Mesendoderm (in vitro differentiated cells): ENCODE measurements around the gene GFAP.

Experiments
- DNase-seq: peaks from one replicate; pipeline ENCODE4 v3.0.0; 2013
- H2AK5ac ChIP-seq: 2 replicates; pipeline ENCODE4 v1.6.1; 2013; ENCODE audit warnings: low read length, inconsistent platforms
- H2BK120ac ChIP-seq: 2 replicates; pipeline ENCODE4 v1.6.1; 2013; ENCODE audit warnings: low read depth, mild to moderate bottlenecking, low read length, moderate library complexity, mixed read lengths
- H2BK15ac ChIP-seq: replicated peaks from 2 replicates; pipeline ENCODE4 v1.6.1; 2013; ENCODE audit warnings: low read depth, mild to moderate bottlenecking, moderate library complexity
- H2BK5ac ChIP-seq: 2 replicates; pipeline ENCODE4 v1.6.1; 2013; ENCODE audit warnings: low read length, inconsistent platforms
- H3K18ac ChIP-seq: 2 replicates; pipeline ENCODE4 v1.6.1; 2013; ENCODE audit warnings: mild to moderate bottlenecking, low read length, mixed read lengths
- H3K23ac ChIP-seq: one replicate; pipeline ENCODE4 v1.6.1; 2013; ENCODE audit warnings: low read length
- H3K27ac ChIP-seq: 2 replicates; pipeline ENCODE4 v1.5.1; 2013; ENCODE audit warnings: low read depth, mild to moderate bottlenecking, inconsistent platforms, low read length, moderate library complexity
- H3K27me3 ChIP-seq: 2 replicates; pipeline ENCODE4 v1.6.1; 2013; ENCODE audit warnings: low read length, control low read depth, mild to moderate bottlenecking, inconsistent platforms; ENCODE audit not compliant: insufficient read depth, poor library complexity
- H3K36me3 ChIP-seq: 2 replicates; pipeline ENCODE4 v1.6.1; 2013; ENCODE audit warnings: low read length, inconsistent platforms; ENCODE audit not compliant: control insufficient read depth, insufficient read depth
- H3K4ac ChIP-seq: one replicate; pipeline ENCODE4 v1.6.1; 2013; ENCODE audit warnings: low read depth, mild to moderate bottlenecking, low read length, moderate library complexity
- H3K4me1 ChIP-seq: 2 replicates; pipeline ENCODE4 v1.6.1; 2013; ENCODE audit warnings: low read depth, low read length, inconsistent platforms; ENCODE audit not compliant: control insufficient read depth
- H3K4me2 ChIP-seq: 2 replicates; pipeline ENCODE4 v1.6.1; 2013; ENCODE audit warnings: low read length
- H3K4me3 ChIP-seq: 2 replicates; pipeline ENCODE4 v1.5.1; 2013; ENCODE audit warnings: mild to moderate bottlenecking, low read length
- H3K56ac ChIP-seq: one replicate; pipeline ENCODE4 v1.6.1; 2013; ENCODE audit warnings: low read length
- H3K79me1 ChIP-seq: 2 replicates; pipeline ENCODE4 v1.6.1; 2013; ENCODE audit warnings: low read length, inconsistent platforms
- H3K79me2 ChIP-seq: 2 replicates; pipeline ENCODE4 v1.6.1; 2013; ENCODE audit warnings: mild to moderate bottlenecking, low read length; ENCODE audit not compliant: control insufficient read depth, insufficient read depth
- H3K9ac ChIP-seq: 2 replicates; pipeline ENCODE4 v1.6.1; 2013; ENCODE audit warnings: low read length, inconsistent platforms
- H4K5ac ChIP-seq: one replicate; pipeline ENCODE4 v1.6.1; 2013; ENCODE audit warnings: low read length
- H4K8ac ChIP-seq: one replicate; pipeline ENCODE4 v1.6.1; 2013; ENCODE audit warnings: low read depth, mild to moderate bottlenecking, control low read depth, low read length, moderate library complexity
- whole genome bisulfite sequencing: extraction: QIAGEN DNeasy Blood & Tissue Kit; methylation state at CpG from one replicate; pipeline ENCODE4 v1.1.7; 2013; ENCODE audit warnings: low lambda C conversion rate, missing lambda C conversion rate; ENCODE audit not compliant: insufficient coverage; ENCODE audit errors: extremely low coverage; 5-methylcytosine and 5-hydroxymethylcytosine counted together

The GFAP gene

DNA sequence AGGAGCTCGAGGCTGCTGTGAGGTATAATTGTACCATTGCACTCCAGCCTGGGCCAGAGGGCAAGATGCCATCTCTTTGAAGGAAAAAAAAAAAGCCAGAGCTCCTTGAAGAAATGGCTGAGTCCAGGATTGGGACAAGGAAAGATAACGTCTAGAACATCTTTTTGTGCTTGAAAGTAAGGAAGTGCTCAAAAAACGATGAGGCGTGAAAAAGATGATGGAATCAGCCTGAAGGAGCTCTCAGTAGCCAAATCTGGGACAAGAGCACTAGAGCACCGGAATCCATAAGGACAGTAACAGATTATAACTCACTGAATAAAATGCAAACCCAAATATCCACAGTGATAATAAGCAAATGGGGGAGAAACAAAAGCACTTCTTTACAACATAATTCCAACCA, 38.2 kb downstream of the GFAP start:
- no peak overlapping the region for H3K23ac ChIP-seq
- peaks cover 10% of the 10 kb centered on the region for H3K36me3 ChIP-seq
- no peaks in the 10 kb centered on the region for H3K79me2 ChIP-seq
- no peak overlapping the region for H3K27ac ChIP-seq
- H3K9ac ChIP-seq: no peak overlapping the region
- H4K5ac ChIP-seq: no peak overlapping the region
- H3K18ac ChIP-seq: no peak overlapping the region
- H3K79me1 ChIP-seq: no peaks in the 10 kb centered on the region
- no peak overlapping the region for H3K4ac ChIP-seq
- H2BK120ac ChIP-seq: no peak overlapping the region
- H2AK5ac ChIP-seq: no peak overlapping the region
- no peak for DNase-seq
- WGBS: no CpG with 5 or more reads among the region's 5 CpGs
- no peak overlapping the region for H2BK5ac ChIP-seq
- no peak overlapping the region for H3K4me3 ChIP-seq
- no peak overlapping the region for H3K4me2 ChIP-seq
- H4K8ac ChIP-seq: no peak overlapping the region
- H3K4me1 ChIP-seq: no peaks in the 10 kb centered on the region
- no peaks in the 10 kb centered on the region for H3K27me3 ChIP-seq
- no peak overlapping the region for H2BK15ac ChIP-seq
- H3K56ac ChIP-seq: no peak overlapping the region

GRCh38 chr17:44875761-44876160, 39.5 kb downstream of the GFAP start:
- H3K36me3 ChIP-seq: peaks cover 14% of the 10 kb centered on the region
- H3K4me3 ChIP-seq: no peak overlapping the region
- no peak overlapping the region for H4K8ac ChIP-seq

GRCh38 chr17:44872131-44872768, 43.0 kb downstream of the GFAP start:
- H3K4ac ChIP-seq: no peak overlapping the region
- H3K56ac ChIP-seq: peak overlapping the region; percentile 25
- H3K23ac ChIP-seq: peak overlapping the region; percentile 66
- H2BK5ac ChIP-seq: no peak overlapping the region
- no peak overlapping the region for H4K8ac ChIP-seq
- H3K27me3 ChIP-seq: no peaks in the 10 kb centered on the region
- H3K27ac ChIP-seq: no peak overlapping the region
- no peak overlapping the region for H3K9ac ChIP-seq
- no peak overlapping the region for H2AK5ac ChIP-seq
- peaks cover 16% of the 10 kb centered on the region for H3K36me3 ChIP-seq
- no peak overlapping the region for H3K4me3 ChIP-seq
- WGBS: no CpG with 5 or more reads among the region's 9 CpGs
- DNase-seq: no peak
- H4K5ac ChIP-seq: no peak overlapping the region
- H2BK120ac ChIP-seq: no peak overlapping the region
- no peak overlapping the region for H3K4me2 ChIP-seq
- no peak overlapping the region for H3K18ac ChIP-seq
- H3K4me1 ChIP-seq: no peaks in the 10 kb centered on the region
- H3K79me1 ChIP-seq: no peaks in the 10 kb centered on the region
- no peaks in the 10 kb centered on the region for H3K79me2 ChIP-seq
- H2BK15ac ChIP-seq: no peak overlapping the region

More at GRCh38 chr17:44875761-44876160, 39.5 kb downstream of the GFAP start:
- Histone ChIP-seq H2BK120ac (no peak overlapping the region), H3K18ac (no peak overlapping the region), H3K23ac (no peak overlapping the region), H2BK15ac (no peak overlapping the region), H2BK5ac (no peak overlapping the region), H3K27ac (no peak overlapping the region), H3K4me1 (no peaks in the 10 kb centered on the region), H3K79me2 (no peaks in the 10 kb centered on the region), H3K79me1 (no peaks in the 10 kb centered on the region), H3K4ac (no peak overlapping the region), H3K9ac (no peak overlapping the region), H3K56ac (no peak overlapping the region), H2AK5ac (no peak overlapping the region), H4K5ac (no peak overlapping the region), H3K4me2 (no peak overlapping the region), H3K27me3 (no peaks in the 10 kb centered on the region)
- no peak for DNase-seq
- WGBS: no CpG with 5 or more reads among the region's 6 CpGs

DNA sequence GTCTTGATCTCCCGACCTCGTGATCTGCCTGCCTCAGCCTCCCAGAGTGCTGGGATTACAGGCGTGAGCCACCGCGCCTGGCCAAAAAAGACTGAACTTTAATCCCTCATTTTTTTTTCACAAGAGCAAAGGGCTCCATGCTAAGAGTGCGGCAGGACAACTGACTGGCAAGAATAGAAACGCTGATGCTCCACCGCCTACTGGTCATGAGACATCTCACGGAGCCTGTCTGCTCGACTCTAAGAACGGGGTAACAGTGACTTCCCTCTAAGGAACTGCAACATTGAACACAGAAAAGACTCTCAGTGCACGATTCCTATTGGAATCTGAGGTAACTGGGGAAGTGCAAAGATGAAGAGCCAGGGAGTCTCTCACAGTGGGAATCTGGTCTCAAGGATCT, 43.7 kb downstream of the GFAP start:
- Histone ChIP-seq H4K8ac (no peak overlapping the region), H3K27ac (no peak overlapping the region), H2AK5ac (no peak overlapping the region), H3K4me2 (no peak overlapping the region), H3K27me3 (no peaks in the 10 kb centered on the region), H3K4me3 (no peak overlapping the region), H3K9ac (no peak overlapping the region), H2BK120ac (no peak overlapping the region), H2BK5ac (no peak overlapping the region), H3K4me1 (no peaks in the 10 kb centered on the region), H2BK15ac (no peak overlapping the region), H3K79me1 (no peaks in the 10 kb centered on the region), H3K79me2 (no peaks in the 10 kb centered on the region), H3K23ac (no peak overlapping the region), H3K36me3 (peaks cover 16% of the 10 kb centered on the region), H3K56ac (no peak overlapping the region), H4K5ac (no peak overlapping the region), H3K18ac (no peak overlapping the region), H3K4ac (no peak overlapping the region)
- no CpG with 5 or more reads among the region's 12 CpGs for WGBS
- DNase-seq: no peak

DNA sequence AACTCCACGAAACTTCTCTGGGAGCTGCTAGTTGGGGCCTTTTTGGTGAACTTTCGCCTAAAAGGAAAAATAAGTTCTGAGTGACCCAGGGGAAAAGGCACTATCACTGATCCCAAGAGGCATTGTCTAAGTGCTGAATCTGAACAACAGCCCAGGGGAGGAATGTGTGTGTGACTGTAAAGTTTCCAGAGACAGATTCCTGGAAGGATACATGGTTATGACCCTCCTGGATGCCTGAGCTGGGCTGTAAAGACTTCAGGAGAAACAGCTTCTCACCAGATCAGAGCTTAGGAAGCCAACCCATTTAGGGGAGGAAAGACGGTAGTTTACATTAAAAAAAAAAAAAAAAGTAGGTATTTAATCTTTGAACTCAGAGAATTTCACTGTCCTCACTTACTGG, 47.5 kb downstream of the GFAP start:
- no peak overlapping the region for H3K9ac ChIP-seq
- no peak overlapping the region for H4K8ac ChIP-seq
- H3K79me1 ChIP-seq: no peaks in the 10 kb centered on the region
- no peaks in the 10 kb centered on the region for H3K27me3 ChIP-seq
- no peak overlapping the region for H2BK120ac ChIP-seq
- H3K56ac ChIP-seq: no peak overlapping the region
- no peak overlapping the region for H3K4ac ChIP-seq
- no peak overlapping the region for H2AK5ac ChIP-seq
- no peak for DNase-seq
- H2BK15ac ChIP-seq: no peak overlapping the region
- no peak overlapping the region for H3K27ac ChIP-seq
- no peak overlapping the region for H3K23ac ChIP-seq
- no peaks in the 10 kb centered on the region for H3K79me2 ChIP-seq
- WGBS: no CpG with 5 or more reads among the region's 3 CpGs
- no peaks in the 10 kb centered on the region for H3K4me1 ChIP-seq
- no peak overlapping the region for H2BK5ac ChIP-seq
- H3K36me3 ChIP-seq: peaks cover 20% of the 10 kb centered on the region
- H3K18ac ChIP-seq: no peak overlapping the region
- no peak overlapping the region for H3K4me2 ChIP-seq
- H4K5ac ChIP-seq: no peak overlapping the region
- H3K4me3 ChIP-seq: no peak overlapping the region

- H3K36me3 ChIP-seq: peaks cover 11% of the 10 kb centered on the region
- H3K23ac ChIP-seq: no peak overlapping the region
- H4K5ac ChIP-seq: no peak overlapping the region
- H3K79me1 ChIP-seq: no peaks in the 10 kb centered on the region
- H2AK5ac ChIP-seq: no peak overlapping the region
- no peak overlapping the region for H2BK120ac ChIP-seq
- no peaks in the 10 kb centered on the region for H3K4me1 ChIP-seq
- no peak overlapping the region for H3K18ac ChIP-seq
- no peaks in the 10 kb centered on the region for H3K79me2 ChIP-seq
- H3K27ac ChIP-seq: no peak overlapping the region
- H3K4ac ChIP-seq: no peak overlapping the region
- H3K4me2 ChIP-seq: no peak overlapping the region
- H3K56ac ChIP-seq: no peak overlapping the region
- H3K4me3 ChIP-seq: no peak overlapping the region
- no peaks in the 10 kb centered on the region for H3K27me3 ChIP-seq
- DNase-seq: no peak
- H3K9ac ChIP-seq: no peak overlapping the region
- WGBS: no CpG with 5 or more reads among the region's 6 CpGs
- no peak overlapping the region for H4K8ac ChIP-seq
- H2BK5ac ChIP-seq: no peak overlapping the region
- no peak overlapping the region for H2BK15ac ChIP-seq
These were observed 49.4 kb downstream of the GFAP start for GRCh38 chr17:44865931-44866330.
